Mucosa of rectum (tissue), 2 donors: ENCODE data around the gene HLA-DQA2.
"Not testable (repeated sequence)": the region's sequence is repeated elsewhere in the genome, so short reads cannot be mapped to it uniquely, and the experiment has no call there.

ENCODE experiments used
- H3K27ac ChIP-seq, 2 donors: one replicate each; pipeline ENCODE4 v1.7.0; 2013; ENCODE audit warnings: inconsistent platforms in 2 of 2, low read depth in 2 of 2, low read length in 2 of 2
- H3K27me3 ChIP-seq, 2 donors: one replicate each; pipeline ENCODE4 v1.7.0; 2013; ENCODE audit warnings: low read length in 2 of 2; ENCODE audit not compliant: control insufficient read depth in 2 of 2, insufficient read depth in 2 of 2
- H3K36me3 ChIP-seq, 2 donors: one replicate each; pipeline ENCODE4 v1.7.0; 2013; ENCODE audit warnings: low read length in 2 of 2; ENCODE audit not compliant: control insufficient read depth in 2 of 2, insufficient read depth in 2 of 2
- H3K4me1 ChIP-seq, 2 donors: one replicate each; pipeline ENCODE4 v1.7.0; 2013; ENCODE audit warnings: low read length in 2 of 2, mild to moderate bottlenecking in 1 of 2; ENCODE audit not compliant: control insufficient read depth in 2 of 2, insufficient read depth in 2 of 2
- H3K4me3 ChIP-seq, 2 donors: one replicate each; pipeline ENCODE4 v1.7.0; 2013; ENCODE audit warnings: low read length in 2 of 2
- H3K9ac ChIP-seq, 2 donors: one replicate each; pipeline ENCODE4 v1.7.0; 2013; ENCODE audit warnings: low read length in 2 of 2, low read depth in 1 of 2, mild to moderate bottlenecking in 1 of 2
- H3K9me3 ChIP-seq, 2 donors: one replicate each; pipeline ENCODE4 v1.7.0; 2013; ENCODE audit warnings: low read length in 2 of 2; ENCODE audit not compliant: control insufficient read depth in 2 of 2
- donor health status: healthy.
- donor health status: Normal muscosa, but diverticular disease.

HLA-DQA2 gene

GRCh38 chr6:32774426-32774825 is 33.2 kb downstream of the HLA-DQA2 start:
- H3K9ac ChIP-seq: no peak overlapping the region
- no peaks in the 10 kb centered on the region for H3K9me3 ChIP-seq
- no peak overlapping the region for H3K27ac ChIP-seq
- peaks cover 0 to 5% of the 10 kb centered on the region in 2 donors for H3K4me1 ChIP-seq
- no peak overlapping the region for H3K4me3 ChIP-seq
- H3K36me3 ChIP-seq: no peaks in the 10 kb centered on the region
- no peaks in the 10 kb centered on the region for H3K27me3 ChIP-seq

- Histone ChIP-seq H3K9ac (no peak overlapping the region), H3K4me3 (no peak overlapping the region), H3K36me3 (no peaks in the 10 kb centered on the region), H3K9me3 (no peaks in the 10 kb centered on the region), H3K27me3 (no peaks in the 10 kb centered on the region), H3K27ac (no peak overlapping the region), H3K4me1 (peaks cover 0 to 5% of the 10 kb centered on the region in 2 donors)
Measured at GRCh38 chr6:32775071-32775470, 33.9 kb downstream of the HLA-DQA2 start.

- no peak overlapping the region for H3K9ac ChIP-seq
- no peaks in the 10 kb centered on the region for H3K27me3 ChIP-seq
- H3K9me3 ChIP-seq: no peaks in the 10 kb centered on the region
- H3K4me3 ChIP-seq: no peak overlapping the region
- no peak overlapping the region for H3K27ac ChIP-seq
- H3K4me1 ChIP-seq: peaks cover 0 to 5% of the 10 kb centered on the region in 2 donors
- no peaks in the 10 kb centered on the region for H3K36me3 ChIP-seq
Measured at GRCh38 chr6:32779036-32779435, 37.8 kb downstream of the HLA-DQA2 start.

- not testable (repeated sequence) for H3K27me3 ChIP-seq, H3K4me1 ChIP-seq, H3K36me3 ChIP-seq, H3K9ac ChIP-seq, H3K9me3 ChIP-seq, H3K27ac ChIP-seq, H3K4me3 ChIP-seq
Measured at GRCh38 chr6:32782923-32783322, 41.7 kb downstream of the HLA-DQA2 start.

- no peak overlapping the region for H3K4me3 ChIP-seq
- H3K27me3 ChIP-seq: peaks cover 0 to 2% of the 10 kb centered on the region in 2 donors
- no peak overlapping the region for H3K27ac ChIP-seq
- no peaks in the 10 kb centered on the region for H3K4me1 ChIP-seq
- no peaks in the 10 kb centered on the region for H3K36me3 ChIP-seq
- H3K9ac ChIP-seq: no peak overlapping the region
- H3K9me3 ChIP-seq: no peaks in the 10 kb centered on the region
Measured at GRCh38 chr6:32785781-32786533, 44.8 kb downstream of the HLA-DQA2 start.

GRCh38 chr6:32790306-32790705 is 49.1 kb downstream of the HLA-DQA2 start:
- no peak overlapping the region for H3K4me3 ChIP-seq
- no peaks in the 10 kb centered on the region for H3K4me1 ChIP-seq
- no peaks in the 10 kb centered on the region for H3K9me3 ChIP-seq
- no peak overlapping the region for H3K27ac ChIP-seq
- H3K36me3 ChIP-seq: no peaks in the 10 kb centered on the region
- peaks cover 11 to 19% of the 10 kb centered on the region in 2 donors for H3K27me3 ChIP-seq
- no peak overlapping the region for H3K9ac ChIP-seq

- no peaks in the 10 kb centered on the region for H3K36me3 ChIP-seq
- no peak overlapping the region for H3K4me3 ChIP-seq
- peaks cover 0 to 3% of the 10 kb centered on the region in 2 donors for H3K4me1 ChIP-seq
- H3K27ac ChIP-seq: no peak overlapping the region
- no peak overlapping the region for H3K9ac ChIP-seq
- peaks cover 17 to 27% of the 10 kb centered on the region in 2 donors for H3K27me3 ChIP-seq
- H3K9me3 ChIP-seq: no peaks in the 10 kb centered on the region
Measured at GRCh38 chr6:32792901-32793435, 51.8 kb downstream of the HLA-DQA2 start.

- no peak overlapping the region for H3K4me3 ChIP-seq
Measured at GRCh38 chr6:32794510-32794909, 53.3 kb downstream of the HLA-DQA2 start.

More at GRCh38 chr6:32794510-32794909, 53.3 kb downstream of the HLA-DQA2 start:
- Histone ChIP-seq H3K27ac (no peak overlapping the region), H3K9ac (no peak overlapping the region), H3K4me1 (peaks cover 0 to 3% of the 10 kb centered on the region in 2 donors), H3K9me3 (peaks cover 0 to 3% of the 10 kb centered on the region in 2 donors), H3K27me3 (peaks cover 17 to 32% of the 10 kb centered on the region in 2 donors), H3K36me3 (no peaks in the 10 kb centered on the region)
